Measurements from ENCODE around the gene RIMS4. TPM values are rescaled to one million over a fixed set of nuclear protein-coding genes. Genes with fewer than 3 reads are reported as not detected.

Gene RIMS4
- polyA plus RNA-seq, 4 donors, result 1.2 to 9.3 TPM; not detected in 2

DNA sequence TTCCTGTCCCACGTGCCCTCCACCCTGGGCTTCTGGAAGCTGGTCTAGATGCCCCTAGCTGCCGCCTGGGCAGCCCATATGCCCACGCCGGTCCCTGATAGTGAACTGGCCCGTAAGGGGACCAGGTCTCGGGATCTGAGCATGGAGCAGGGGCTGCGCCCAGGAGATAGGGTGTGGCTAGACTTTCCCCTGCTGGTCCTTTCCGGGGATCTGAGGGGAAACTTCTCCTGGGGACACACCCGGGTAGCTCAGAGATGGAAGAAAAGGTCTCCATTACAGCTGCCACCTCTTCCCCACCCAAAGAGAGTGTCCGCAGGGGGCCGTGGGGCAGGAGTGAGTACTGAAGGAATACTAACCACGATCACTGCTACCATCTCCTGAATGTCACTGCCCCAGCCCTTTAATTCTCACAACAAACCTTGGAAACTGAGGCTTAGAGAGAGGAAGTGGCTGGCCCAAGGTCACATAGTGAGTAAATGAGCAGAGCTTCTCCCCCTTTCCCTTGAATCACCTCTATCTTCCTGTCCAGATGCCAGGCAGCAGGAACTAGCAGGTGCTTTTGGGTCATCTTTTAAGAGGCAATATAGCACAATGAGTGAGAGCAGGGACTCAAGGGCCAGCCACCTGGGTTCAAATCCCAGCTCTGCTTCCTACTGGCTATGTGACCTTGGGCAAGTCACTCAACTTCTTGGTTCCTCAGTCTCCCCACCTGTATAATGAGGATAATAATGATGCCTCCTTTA is 107.0 kb downstream of the RIMS4 start:
- Histone ChIP-seq H3K27ac (ENCODE audit: low read depth in 1 of 3, low read length in 2 of 3) (no peak overlapping the region), H3K9me3 (ENCODE audit: control insufficient read depth in 2 of 2, insufficient read depth in 1 of 2, low read depth in 1 of 2, low read length in 1 of 2) (no peaks in the 10 kb centered on the region), H3K36me3 (ENCODE audit: control insufficient read depth in 3 of 3, insufficient read depth in 2 of 3, low read depth in 1 of 3, low read length in 3 of 3) (no peaks in the 10 kb centered on the region), H3K27me3 (ENCODE audit: control insufficient read depth in 3 of 3, insufficient read depth in 3 of 3, low read length in 3 of 3) (no peaks in the 10 kb centered on the region), H3K4me3 (ENCODE audit: low read depth in 1 of 3, low read length in 3 of 3) (no peak overlapping the region), H3K4me1 (ENCODE audit: control insufficient read depth in 3 of 3, insufficient read depth in 2 of 3, low read depth in 1 of 3, low read length in 2 of 3) (no peaks in the 10 kb centered on the region)
- FAIRE-seq, result no peak
- DNase-seq, result no peak
- 56 to 68% (median 64%) methylated on average over 12 of the region's 12 CpGs for WGBS, 3 donors

DNA sequence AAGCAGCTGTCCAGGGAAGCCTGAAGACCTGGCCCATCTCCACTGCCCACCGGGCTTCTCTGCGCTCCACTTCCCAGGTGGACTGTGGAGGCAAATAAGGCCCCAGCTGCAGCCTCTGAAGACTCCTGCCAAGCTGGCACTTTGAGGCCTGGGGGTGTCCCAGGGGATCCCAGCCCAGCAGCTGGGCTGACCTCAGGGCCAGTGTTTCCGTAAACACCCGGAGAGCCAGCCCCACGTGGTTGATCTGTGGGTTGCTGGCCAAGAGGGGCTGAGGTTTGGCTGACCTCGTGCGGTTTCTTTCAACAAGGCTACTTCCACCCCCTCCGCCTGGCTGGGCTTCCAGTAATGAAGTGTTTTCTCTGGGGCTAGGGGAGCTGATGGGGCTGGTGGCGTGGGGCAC is 107.6 kb downstream of the RIMS4 start:
- 35 to 60% (median 46%) methylated on average over 9 of the region's 9 CpGs for WGBS, 3 donors
- H3K36me3 ChIP-seq (ENCODE audit: control insufficient read depth in 3 of 3, insufficient read depth in 2 of 3, low read depth in 1 of 3, low read length in 3 of 3), result no peaks in the 10 kb centered on the region
- H3K27me3 ChIP-seq (ENCODE audit: control insufficient read depth in 3 of 3, insufficient read depth in 3 of 3, low read length in 3 of 3), result no peaks in the 10 kb centered on the region
- no peaks in the 10 kb centered on the region for H3K4me1 ChIP-seq (ENCODE audit: control insufficient read depth in 3 of 3, insufficient read depth in 2 of 3, low read depth in 1 of 3, low read length in 2 of 3)
- no peak overlapping the region for H3K27ac ChIP-seq (ENCODE audit: low read depth in 1 of 3, low read length in 2 of 3)
- DNase-seq (peak in 1 of 2 donors; percentile 28), FAIRE-seq (no peak)
- no peaks in the 10 kb centered on the region for H3K9me3 ChIP-seq (ENCODE audit: control insufficient read depth in 2 of 2, insufficient read depth in 1 of 2, low read depth in 1 of 2, low read length in 1 of 2)
- no peak overlapping the region for H3K4me3 ChIP-seq (ENCODE audit: low read depth in 1 of 3, low read length in 3 of 3)

DNA sequence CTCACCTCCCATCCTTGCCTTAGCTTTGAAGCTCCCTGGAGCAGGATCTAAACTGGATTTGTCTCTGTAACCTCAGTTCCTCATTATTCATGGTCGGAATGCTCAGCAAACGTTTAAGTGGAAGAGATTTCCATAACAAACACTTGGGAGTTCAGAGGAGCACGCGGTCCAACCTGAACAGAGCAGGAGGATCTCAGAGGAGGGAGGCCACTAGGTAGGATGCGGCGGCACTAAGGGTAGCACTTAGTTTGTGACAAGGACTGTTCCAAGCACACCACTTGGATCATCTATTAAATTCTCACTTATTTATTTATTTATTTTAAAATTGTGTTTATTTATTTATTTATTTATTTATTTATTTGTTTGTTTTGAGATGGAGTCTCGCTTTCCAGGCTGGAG is 108.5 kb downstream of the RIMS4 start:
- Histone ChIP-seq H3K4me3 (ENCODE audit: low read depth in 1 of 3, low read length in 3 of 3) (no peak overlapping the region), H3K27ac (ENCODE audit: low read depth in 1 of 3, low read length in 2 of 3) (no peak overlapping the region), H3K9me3 (ENCODE audit: control insufficient read depth in 2 of 2, insufficient read depth in 1 of 2, low read depth in 1 of 2, low read length in 1 of 2) (no peaks in the 10 kb centered on the region), H3K36me3 (ENCODE audit: control insufficient read depth in 3 of 3, insufficient read depth in 2 of 3, low read depth in 1 of 3, low read length in 3 of 3) (no peaks in the 10 kb centered on the region), H3K4me1 (ENCODE audit: control insufficient read depth in 3 of 3, insufficient read depth in 2 of 3, low read depth in 1 of 3, low read length in 2 of 3) (no peaks in the 10 kb centered on the region), H3K27me3 (ENCODE audit: control insufficient read depth in 3 of 3, insufficient read depth in 3 of 3, low read length in 3 of 3) (no peaks in the 10 kb centered on the region)
- no peak for DNase-seq
- 80 to 87% (median 84%) methylated on average over 7 of the region's 7 CpGs for whole genome bisulfite sequencing, 3 donors
- FAIRE-seq, result no peak

Other genes starting within 250 kb of the RIMS4 start
- gene PKIG, start 228.0 kb downstream of the RIMS4 start, polyA plus RNA-seq, result 10 to 100 TPM; 16.3 to 47.8 (median 36.6) TPM
- gene ADA, start 158.8 kb downstream of the RIMS4 start, polyA plus RNA-seq, result 100 to 1,000 TPM in 2 of 4 donors, 10 to 100 TPM in 1, 1 to 10 TPM in 1; 4.3 to 135 (median 101) TPM
- 1 to 10 TPM in 2 of 4 donors, under 1 TPM in 1, not detected in 1; 0.07 to 2.2 (median 1.9) TPM for gene CCN5, start 95.2 kb downstream of the RIMS4 start, polyA plus RNA-seq
- under 1 TPM in 2 of 4 donors, not detected in 2; 0.35 to 0.67 TPM for gene KCNK15, start 64.7 kb downstream of the RIMS4 start, polyA plus RNA-seq
- gene YWHAB, start 75.2 kb upstream of the RIMS4 start, polyA plus RNA-seq, result 100 to 1,000 TPM; 125 to 157 (median 138) TPM
- gene PABPC1L, start 99.5 kb upstream of the RIMS4 start, polyA plus RNA-seq, result 10 to 100 TPM in 2 of 4 donors, 1 to 10 TPM in 2; 7.0 to 28.4 (median 9.6) TPM
- 10 to 100 TPM in 3 of 4 donors, 1 to 10 TPM in 1; 9.6 to 34.1 (median 19.0) TPM for gene TOMM34, start 149.9 kb upstream of the RIMS4 start, polyA plus RNA-seq
- 10 to 100 TPM in 1 of 4 donors, 1 to 10 TPM in 3; 6.9 to 15.8 (median 8.9) TPM for gene STK4, start 156.0 kb upstream of the RIMS4 start, polyA plus RNA-seq

Measured in small intestine (tissue), 7 donors.